ENCODE data around the gene KCNN2. TPM values are rescaled to one million over a fixed set of nuclear protein-coding genes. Genes with fewer than 3 reads are reported as not detected.

KCNN2 gene
- polyA plus RNA-seq, 3 donors = 3.7 to 5.0 (median 4.0) TPM

DNA sequence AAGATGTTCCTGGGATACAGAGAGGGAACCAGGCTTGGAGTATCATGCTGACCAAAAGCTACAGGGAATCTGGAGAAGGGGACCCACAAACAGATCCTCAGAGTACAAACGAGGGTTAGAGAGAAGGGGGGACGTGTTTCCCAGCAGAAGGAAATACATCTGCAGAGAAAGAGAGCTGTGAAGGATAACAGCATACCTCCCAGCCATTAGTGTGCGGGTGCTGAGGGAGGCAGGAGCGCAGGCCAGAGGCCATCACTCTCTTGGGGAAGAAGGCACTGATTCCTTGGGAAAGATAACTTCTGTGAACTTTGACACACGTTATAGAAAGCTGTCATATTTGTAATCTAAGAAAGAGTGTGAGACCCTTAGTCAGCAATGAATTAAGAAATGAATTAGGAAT, 96.9 kb downstream of the KCNN2 start:
- no peak for DNase-seq (ENCODE audit: extremely low read depth in 1 of 11, low read depth in 9 of 11, low spot score in 4 of 11)

DNA sequence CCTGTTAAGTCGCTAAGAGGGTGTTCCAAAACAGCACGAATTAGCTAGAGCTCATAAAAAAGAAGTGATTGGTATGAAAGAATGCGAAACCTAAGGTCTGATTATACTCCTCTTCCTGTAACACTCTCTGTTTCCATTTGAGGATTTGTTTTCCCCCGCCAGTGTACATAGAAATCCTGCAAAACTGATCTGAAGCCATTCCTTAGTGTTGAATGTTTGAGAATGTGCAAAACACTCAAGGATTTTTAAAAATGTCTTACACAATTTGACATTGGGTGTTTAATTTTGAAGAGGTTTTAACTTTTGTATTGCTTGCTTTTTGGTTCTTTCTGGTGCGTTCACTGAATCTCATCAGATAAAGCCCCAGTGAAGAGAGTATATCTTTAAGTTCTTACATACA, 105.3 kb downstream of the KCNN2 start:
- DNase-seq (ENCODE audit: extremely low read depth in 1 of 11, low read depth in 9 of 11, low spot score in 4 of 11) = no peak

DNA sequence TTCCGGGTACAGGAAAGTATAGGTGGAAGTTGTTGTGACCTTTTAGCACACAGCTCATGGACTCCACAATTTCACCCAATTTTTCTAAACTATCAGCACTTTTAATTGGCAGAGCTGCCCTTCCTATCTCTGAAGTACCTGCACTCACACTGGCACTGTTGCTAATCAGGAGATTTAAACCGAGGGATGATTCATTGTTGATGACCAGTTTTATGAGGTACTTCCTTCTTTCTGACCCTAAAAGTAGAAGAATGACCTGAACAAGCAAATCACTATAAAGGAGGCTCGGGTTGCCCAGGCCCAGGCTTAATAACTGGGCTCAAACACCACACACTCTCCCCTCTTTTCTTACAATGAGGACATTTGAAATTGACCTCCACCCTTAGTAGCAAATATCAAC, 105.9 kb downstream of the KCNN2 start:
- DNase-seq (ENCODE audit: extremely low read depth in 1 of 11, low read depth in 9 of 11, low spot score in 4 of 11) = no peak

DNA sequence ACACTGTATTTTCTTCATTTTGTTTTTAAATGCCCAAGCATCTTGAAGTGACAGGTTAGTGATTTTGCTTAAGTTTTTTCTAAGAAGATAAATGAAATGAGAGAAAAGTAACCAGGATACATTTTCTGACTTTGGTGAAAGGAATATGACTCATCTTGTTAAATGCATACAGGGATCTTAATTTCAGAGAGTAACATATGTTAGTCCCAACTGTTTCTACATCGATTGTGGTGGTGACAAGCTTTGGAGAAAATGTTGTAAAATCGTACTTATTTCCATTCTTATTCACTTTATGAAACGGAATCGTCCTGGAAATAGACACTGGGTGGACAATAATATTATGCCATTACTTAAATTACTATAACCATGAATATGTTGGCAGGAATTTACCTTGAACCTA, 107.5 kb downstream of the KCNN2 start:
- no peak for DNase-seq (ENCODE audit: extremely low read depth in 1 of 11, low read depth in 9 of 11, low spot score in 4 of 11)

DNA sequence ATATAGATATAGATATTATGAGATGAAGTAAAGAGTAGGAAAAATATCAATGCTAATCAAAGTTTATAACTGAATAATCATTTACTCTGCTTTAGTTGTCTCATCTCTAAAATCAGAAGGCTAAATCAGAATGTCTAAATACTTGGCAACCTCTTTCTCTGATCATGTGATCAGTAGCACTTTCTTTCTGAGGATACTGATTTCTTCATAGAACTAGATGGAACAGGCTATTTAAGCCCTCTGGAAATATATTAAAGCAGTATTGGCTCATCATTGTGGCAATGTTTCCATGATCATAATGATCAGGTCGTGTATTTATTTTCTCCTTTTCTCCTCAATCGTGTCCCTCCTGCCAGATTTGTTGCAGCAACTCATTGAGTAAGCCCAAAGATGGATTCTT, 109.7 kb downstream of the KCNN2 start:
- no peak for DNase-seq (ENCODE audit: extremely low read depth in 1 of 11, low read depth in 9 of 11, low spot score in 4 of 11)

DNA sequence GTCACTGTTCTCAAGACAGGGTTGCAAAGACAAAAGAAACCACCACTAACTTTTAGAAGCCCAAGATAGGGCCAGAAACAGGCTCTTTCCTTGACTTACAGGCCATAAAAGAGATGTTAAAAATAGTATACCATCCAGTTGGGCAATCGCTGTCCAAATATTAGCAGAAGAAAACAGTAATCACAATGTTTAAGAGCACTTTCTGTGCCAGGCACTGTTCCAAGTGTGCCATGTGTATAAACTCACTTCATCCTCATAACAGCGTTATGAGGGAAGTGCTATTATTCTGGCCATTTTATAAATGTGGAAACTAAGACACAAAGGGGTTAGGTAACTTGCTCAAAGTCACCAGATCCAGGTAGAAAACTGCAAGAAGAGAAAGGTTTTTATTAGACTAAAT, 111.7 kb downstream of the KCNN2 start:
- no peak for DNase-seq (ENCODE audit: extremely low read depth in 1 of 11, low read depth in 9 of 11, low spot score in 4 of 11)

DNA sequence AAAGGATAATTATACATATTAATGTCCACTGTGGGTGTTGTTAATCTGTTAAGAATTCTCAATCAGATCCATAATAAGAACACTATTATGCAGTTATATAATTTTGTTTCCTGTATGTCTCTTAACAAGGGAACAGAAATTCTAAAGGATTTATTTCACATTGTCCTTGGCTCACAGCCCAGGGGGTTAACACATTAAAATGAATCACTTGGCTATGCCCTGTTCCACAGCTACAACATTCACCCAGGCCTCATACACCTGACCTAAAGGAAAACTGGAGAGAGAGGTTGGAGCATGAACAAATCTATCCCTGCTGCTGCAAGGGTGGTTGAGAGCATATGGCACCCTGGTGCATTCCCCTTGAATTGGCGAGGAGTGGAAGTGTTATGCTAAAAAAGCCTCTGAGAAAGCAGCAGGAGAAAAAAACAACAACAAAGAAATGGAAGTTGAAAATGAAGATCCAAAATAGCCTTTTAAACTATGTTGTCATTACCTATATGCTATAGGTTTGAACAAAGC, 116.0 kb downstream of the KCNN2 start:
- DNase-seq (ENCODE audit: extremely low read depth in 1 of 11, low read depth in 9 of 11, low spot score in 4 of 11) = no peak

DNA sequence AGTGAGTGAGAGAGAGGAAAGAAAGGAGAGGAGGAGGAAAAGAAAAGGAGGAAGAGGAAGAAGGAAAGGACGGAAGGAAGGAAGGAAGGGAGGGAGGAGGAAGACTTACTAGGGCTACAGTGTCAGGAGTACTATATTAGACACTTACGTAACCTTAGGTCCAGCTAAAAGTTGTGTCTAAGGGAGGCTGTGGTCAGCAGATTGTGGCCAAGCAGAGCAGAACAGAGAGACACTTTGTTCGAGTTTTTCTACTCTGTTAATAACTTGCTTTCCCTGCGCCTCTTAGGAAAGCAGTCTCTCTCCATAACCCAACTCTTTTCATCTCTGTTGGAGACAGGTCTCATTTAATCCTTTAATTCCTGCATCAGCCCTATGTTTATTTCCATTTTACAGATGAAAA, 138.9 kb downstream of the KCNN2 start:
- no peak for DNase-seq (ENCODE audit: extremely low read depth in 1 of 11, low read depth in 9 of 11, low spot score in 4 of 11)

DNA sequence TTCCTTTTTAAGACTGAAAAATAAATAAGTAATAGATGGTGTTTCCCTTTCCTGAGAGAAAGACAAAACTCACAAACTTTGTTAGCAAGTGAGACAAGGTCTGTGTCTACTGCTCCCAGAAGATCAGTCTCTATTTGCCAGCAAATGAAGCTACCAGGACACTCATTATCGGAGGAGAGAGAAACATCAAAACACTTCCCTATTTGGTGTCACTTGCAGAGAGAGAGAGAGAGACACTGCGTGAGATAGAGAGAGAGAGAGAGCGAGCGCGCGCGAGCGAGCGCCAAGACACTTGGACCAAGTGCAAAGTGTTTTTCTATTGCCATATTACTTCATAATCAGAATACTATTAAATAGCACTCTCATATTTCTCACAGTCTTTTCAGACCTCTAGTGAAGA, 142.7 kb downstream of the KCNN2 start:
- DNase-seq (ENCODE audit: extremely low read depth in 1 of 11, low read depth in 9 of 11, low spot score in 4 of 11) = no peak

DNA sequence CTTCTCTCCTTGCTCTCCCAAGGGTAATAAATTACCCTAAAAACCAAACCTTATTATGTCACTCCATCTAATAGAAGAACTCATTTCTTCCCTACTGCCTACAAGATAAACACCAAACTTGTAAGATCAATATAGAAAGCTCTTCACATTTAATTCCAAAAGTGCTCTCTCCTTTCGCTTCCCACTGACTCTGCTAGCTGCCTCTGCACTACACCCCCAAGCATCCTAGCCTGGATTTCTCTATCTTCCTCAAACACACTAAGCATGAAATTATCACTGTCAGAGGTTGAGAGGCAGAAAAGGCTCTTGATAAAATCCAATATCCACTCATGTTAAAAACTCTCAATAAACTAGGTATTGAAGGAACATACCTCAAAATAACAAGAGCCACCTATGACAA, 162.4 kb downstream of the KCNN2 start:
- DNase-seq (ENCODE audit: extremely low read depth in 1 of 11, low read depth in 9 of 11, low spot score in 4 of 11) = no peak

DNA sequence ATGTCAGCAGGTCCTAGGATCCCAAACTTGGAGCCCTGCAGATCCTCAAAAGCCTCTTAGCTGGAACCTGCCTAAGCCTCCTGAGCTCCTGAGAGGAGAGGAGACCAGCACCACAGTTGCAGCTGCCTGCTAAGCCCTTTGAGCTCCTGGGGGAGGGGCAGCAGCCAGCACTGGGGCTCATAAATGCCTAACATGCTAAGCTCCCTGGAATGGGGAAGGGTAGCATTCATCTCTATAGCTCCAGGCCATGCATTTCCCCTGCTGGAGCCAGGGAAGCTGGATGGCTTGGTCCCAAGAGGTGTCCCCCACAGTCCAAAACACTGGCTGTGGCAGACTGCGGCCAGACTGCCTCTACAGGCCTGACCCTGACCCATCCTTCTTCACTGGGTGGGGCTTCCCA, 182.7 kb downstream of the KCNN2 start:
- DNase-seq (ENCODE audit: extremely low read depth in 1 of 11, low read depth in 9 of 11, low spot score in 4 of 11) = no peak

Data from renal cortex interstitium (tissue), 11 donors.